ENCODE results near the gene SLC7A6. TPM values are rescaled to one million over a fixed set of nuclear protein-coding genes. Genes with fewer than 3 reads are reported as not detected.
A peak's percentile ranks its signal among the peaks of the same experiment; 100 is the strongest.

SLC7A6 gene
- total RNA-seq, 1 experiment from 2014 or later, result 17.4 TPM

DNA sequence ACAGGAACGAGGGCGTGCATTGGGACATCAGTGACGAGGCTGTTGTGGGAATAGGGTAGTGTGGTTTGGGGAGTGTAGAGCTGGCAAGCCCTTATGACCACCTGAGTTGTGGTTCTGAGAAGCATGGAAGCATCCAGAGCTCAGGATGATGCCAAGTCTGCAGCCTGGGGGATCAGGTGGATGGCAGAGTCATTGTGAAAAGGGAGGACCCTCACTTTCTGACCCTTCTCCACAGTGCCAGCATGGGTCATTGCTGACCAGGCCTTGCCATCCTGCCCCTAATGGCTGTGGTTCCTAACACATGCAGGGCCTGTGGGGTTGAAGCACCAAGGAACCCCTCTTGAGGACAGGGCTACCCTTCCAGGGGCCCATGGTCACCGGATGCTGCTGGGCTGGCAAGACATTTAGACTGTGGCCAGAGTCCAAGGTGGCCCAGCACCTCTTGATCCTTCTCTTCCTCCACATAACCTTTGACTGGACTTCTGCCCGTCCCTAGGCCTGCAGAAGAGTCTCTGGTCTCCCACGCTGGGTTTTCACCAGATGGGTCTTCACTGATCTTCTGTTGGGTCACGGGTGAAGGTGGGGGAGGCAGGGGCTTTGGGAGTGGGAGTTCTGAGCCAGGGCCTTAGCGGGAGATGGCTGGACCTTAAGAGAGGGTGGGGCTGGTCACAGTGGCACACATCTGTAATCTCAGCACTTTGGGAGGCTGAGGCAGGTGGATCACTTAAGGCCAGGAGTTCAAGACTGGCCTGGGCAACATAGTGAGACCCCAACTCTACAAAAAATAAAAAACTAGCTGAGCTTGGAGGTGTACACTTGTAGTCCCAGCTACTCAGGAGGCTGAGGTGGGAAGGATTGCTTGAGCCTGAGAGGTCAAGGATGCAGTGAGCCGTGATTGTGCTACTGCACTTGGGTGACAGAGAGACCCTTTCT, 21.1 kb upstream of the SLC7A6 start:
- Histone ChIP-seq H3K36me3 (no peaks in the 10 kb centered on the region), H3K4me1 (no peaks in the 10 kb centered on the region), H3K27me3 (no peaks in the 10 kb centered on the region), H3K9me3 (replicated peaks) (no peaks in the 10 kb centered on the region), H3K27ac (no peak overlapping the region), H3K4me3 (no peak overlapping the region)
- no peak for DNase-seq

DNA sequence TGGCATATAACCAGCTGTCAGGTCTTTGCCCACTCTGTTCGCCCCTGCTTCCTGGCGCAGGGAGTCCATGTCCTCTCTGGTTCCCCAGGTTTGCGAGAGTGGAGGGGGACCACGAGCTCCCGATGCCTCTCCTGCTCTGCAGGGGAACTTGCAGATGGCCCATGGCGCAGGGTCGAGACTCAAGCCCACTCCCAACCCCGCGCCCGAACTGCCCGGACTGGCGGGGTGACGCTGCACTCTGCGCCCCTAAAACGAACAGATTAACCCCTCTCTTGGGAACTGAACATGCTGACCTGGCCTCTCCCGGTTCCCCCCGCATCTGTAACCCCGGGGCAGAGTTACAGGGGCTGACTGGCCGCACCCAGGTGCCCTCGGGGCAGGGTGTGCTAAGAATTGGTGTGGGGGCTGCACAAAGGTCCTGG, 19.8 kb upstream of the SLC7A6 start:
- no peaks in the 10 kb centered on the region for H3K9me3 ChIP-seq (replicated peaks)
- no peaks in the 10 kb centered on the region for H3K27me3 ChIP-seq
- H3K4me3 ChIP-seq, result peak overlapping the region; percentile 71
- no peak for DNase-seq
- no peaks in the 10 kb centered on the region for H3K36me3 ChIP-seq
- H3K4me1 ChIP-seq, result no peaks in the 10 kb centered on the region
- no peak overlapping the region for H3K27ac ChIP-seq

- H3K36me3 ChIP-seq, result no peaks in the 10 kb centered on the region
- H3K4me3 ChIP-seq, result peak within 1 kb of the TSS; percentile 71
- H3K27me3 ChIP-seq, result no peaks in the 10 kb centered on the region
- no peaks in the 10 kb centered on the region for H3K9me3 ChIP-seq (replicated peaks)
- H3K4me1 ChIP-seq, result no peaks in the 10 kb centered on the region
- DNase-seq, result peak; percentile 87 to 91
- 0 out of 2 replicates have a peak within 1 kb of the TSS, but pooled peaks have one; percentile 3 for H3K27ac ChIP-seq
Observed at GRCh38 chr16:68244903-68245853, 19.1 kb upstream of the SLC7A6 start, which contains the start of gene PLA2G15. Gene PLA2G15 (plus strand): TSS chr16:68245373. CDS start chr16:68245427, 54 bp downstream.

GRCh38 chr16:68246121-68246520, 18.2 kb upstream of the SLC7A6 start:
- Histone ChIP-seq H3K27me3 (no peaks in the 10 kb centered on the region), H3K36me3 (no peaks in the 10 kb centered on the region)
- DNase-seq, result no peak

DNA sequence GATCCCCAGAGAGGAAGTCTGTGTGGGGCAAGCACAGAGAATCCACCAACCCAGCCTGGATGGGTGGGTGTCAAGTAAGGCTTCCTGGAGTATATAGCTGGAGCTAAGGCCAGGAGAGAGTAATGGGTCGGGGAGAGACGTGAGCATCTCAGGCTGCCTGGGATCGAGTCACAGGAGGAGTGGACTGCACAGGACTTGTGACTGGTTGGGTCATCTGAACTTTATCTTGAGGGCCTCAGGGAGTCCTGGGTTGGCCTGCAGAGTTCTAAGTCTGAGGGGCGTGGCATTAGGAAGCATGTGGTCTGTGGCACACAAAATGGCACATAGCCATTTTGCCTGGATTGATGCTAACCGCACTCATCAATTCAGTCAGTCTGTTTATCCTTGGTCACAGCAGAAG, 17.7 kb upstream of the SLC7A6 start:
- no peak for DNase-seq
- no peaks in the 10 kb centered on the region for H3K9me3 ChIP-seq (replicated peaks)
- H3K4me3 ChIP-seq, result no peak overlapping the region
- H3K4me1 ChIP-seq, result no peaks in the 10 kb centered on the region
- H3K27ac ChIP-seq, result no peak overlapping the region
- no peaks in the 10 kb centered on the region for H3K27me3 ChIP-seq
- no peaks in the 10 kb centered on the region for H3K36me3 ChIP-seq

More at GRCh38 chr16:68246121-68246520, 18.2 kb upstream of the SLC7A6 start:
- H3K27ac ChIP-seq, result no peak overlapping the region
- no peak overlapping the region; the same call in 1 of the 2 replicates for H3K4me3 ChIP-seq
- H3K4me1 ChIP-seq, result no peaks in the 10 kb centered on the region
- no peaks in the 10 kb centered on the region for H3K9me3 ChIP-seq (replicated peaks)

GRCh38 chr16:68247400-68247799, 16.9 kb upstream of the SLC7A6 start:
- Histone ChIP-seq H3K27me3 (no peaks in the 10 kb centered on the region), H3K4me3 (no peak overlapping the region), H3K36me3 (no peaks in the 10 kb centered on the region), H3K4me1 (no peaks in the 10 kb centered on the region), H3K9me3 (replicated peaks) (no peaks in the 10 kb centered on the region), H3K27ac (no peak overlapping the region)
- DNase-seq, result no peak

DNA sequence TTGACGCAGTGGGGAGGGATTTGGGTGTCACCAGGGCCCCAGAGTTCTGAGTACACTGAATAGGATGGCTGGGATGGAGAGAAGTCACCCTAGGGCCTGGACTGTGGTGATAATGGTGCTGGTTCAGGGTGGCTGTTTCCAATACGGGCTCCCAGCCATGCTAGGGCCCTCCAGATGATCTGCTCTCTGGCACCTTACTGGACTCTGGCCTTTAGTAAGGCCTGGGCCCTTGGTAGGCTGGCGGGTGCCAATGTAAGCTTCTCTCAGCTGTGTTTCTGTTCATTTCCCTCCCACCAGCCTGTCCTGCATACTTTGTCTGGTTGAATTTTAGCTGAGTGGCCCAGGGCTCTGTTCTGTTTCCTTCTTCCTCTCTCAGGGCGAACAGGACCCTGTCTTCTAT, 16.4 kb upstream of the SLC7A6 start:
- Histone ChIP-seq H3K27me3 (no peaks in the 10 kb centered on the region), H3K9me3 (replicated peaks) (no peaks in the 10 kb centered on the region), H3K4me1 (no peaks in the 10 kb centered on the region), H3K27ac (no peak overlapping the region), H3K4me3 (no peak overlapping the region), H3K36me3 (no peaks in the 10 kb centered on the region)
- no peak for DNase-seq

GRCh38 chr16:68249371-68249770, 15.0 kb upstream of the SLC7A6 start:
- no peak overlapping the region for H3K27ac ChIP-seq
- H3K36me3 ChIP-seq, result no peaks in the 10 kb centered on the region
- DNase-seq, result no peak
- no peak overlapping the region for H3K4me3 ChIP-seq
- H3K9me3 ChIP-seq (replicated peaks), result no peaks in the 10 kb centered on the region
- H3K4me1 ChIP-seq, result no peaks in the 10 kb centered on the region
- H3K27me3 ChIP-seq, result no peaks in the 10 kb centered on the region

DNA sequence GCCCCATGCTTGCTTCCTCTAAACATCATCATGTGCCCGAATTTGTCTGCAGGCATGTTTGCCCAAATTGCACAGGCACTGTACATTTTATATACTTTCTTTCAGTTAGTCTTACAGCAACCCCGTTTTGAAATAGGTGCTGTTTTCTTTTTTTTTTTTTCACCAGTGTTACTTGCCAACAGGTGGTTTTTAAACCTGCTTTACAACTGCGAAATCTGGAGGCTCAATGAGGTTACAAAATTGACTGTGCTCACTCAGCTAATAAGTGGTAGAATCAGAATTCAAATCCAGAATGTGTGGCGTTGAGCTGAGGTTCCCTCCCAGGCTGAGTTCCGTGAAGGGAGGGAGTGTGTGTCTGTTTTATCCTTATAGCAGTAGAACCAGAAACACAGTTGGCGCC, 13.4 kb upstream of the SLC7A6 start:
- H3K36me3 ChIP-seq, result no peaks in the 10 kb centered on the region
- no peak overlapping the region for H3K4me3 ChIP-seq
- H3K9me3 ChIP-seq (replicated peaks), result no peaks in the 10 kb centered on the region
- H3K27me3 ChIP-seq, result no peaks in the 10 kb centered on the region
- no peak overlapping the region for H3K27ac ChIP-seq
- DNase-seq, result no peak
- no peaks in the 10 kb centered on the region for H3K4me1 ChIP-seq

- DNase-seq, result no peak
- Histone ChIP-seq H3K4me1 (no peaks in the 10 kb centered on the region), H3K9me3 (replicated peaks) (no peaks in the 10 kb centered on the region), H3K4me3 (no peak overlapping the region), H3K27ac (no peak overlapping the region), H3K36me3 (no peaks in the 10 kb centered on the region), H3K27me3 (no peaks in the 10 kb centered on the region)
Observed at GRCh38 chr16:68251832-68252231, 12.5 kb upstream of the SLC7A6 start.

- Histone ChIP-seq H3K27ac (no peak overlapping the region), H3K36me3 (no peaks in the 10 kb centered on the region), H3K27me3 (no peaks in the 10 kb centered on the region), H3K9me3 (replicated peaks) (no peaks in the 10 kb centered on the region), H3K4me3 (no peak overlapping the region), H3K4me1 (no peaks in the 10 kb centered on the region)
- DNase-seq, result no peak
Observed at GRCh38 chr16:68252383-68252782, 11.9 kb upstream of the SLC7A6 start.

DNA sequence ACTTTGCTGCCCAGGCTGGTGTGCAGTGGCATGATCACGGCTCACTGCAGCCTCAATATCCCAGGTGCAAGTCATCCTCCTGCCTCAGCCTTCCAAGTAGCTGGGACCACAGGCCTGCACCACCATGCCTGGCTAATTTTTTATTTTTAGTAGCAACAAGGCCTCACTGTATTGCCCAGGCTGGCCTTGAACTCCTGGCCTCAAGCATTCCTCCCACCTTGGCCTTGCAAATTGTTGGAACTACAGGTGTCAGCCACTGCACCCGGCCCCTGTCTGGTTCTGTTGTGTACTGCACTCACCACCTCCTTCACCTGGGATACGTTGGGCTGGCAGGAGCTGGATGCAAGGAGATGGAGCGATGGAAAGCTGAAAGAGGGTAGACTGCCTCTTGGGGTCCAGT, 10.6 kb upstream of the SLC7A6 start:
- Histone ChIP-seq H3K4me3 (no peak overlapping the region), H3K9me3 (replicated peaks) (no peaks in the 10 kb centered on the region), H3K27ac (no peak overlapping the region), H3K27me3 (no peaks in the 10 kb centered on the region), H3K4me1 (no peaks in the 10 kb centered on the region), H3K36me3 (no peaks in the 10 kb centered on the region)
- DNase-seq, result no peak

GRCh38 chr16:68255712-68256111, 8.6 kb upstream of the SLC7A6 start:
- Histone ChIP-seq H3K4me3 (no peak overlapping the region), H3K27ac (no peak overlapping the region), H3K36me3 (no peaks in the 10 kb centered on the region), H3K4me1 (no peaks in the 10 kb centered on the region), H3K27me3 (no peaks in the 10 kb centered on the region), H3K9me3 (replicated peaks) (no peaks in the 10 kb centered on the region)
- DNase-seq, result no peak

- Histone ChIP-seq H3K4me3 (no peak overlapping the region), H3K27ac (no peak overlapping the region), H3K4me1 (no peaks in the 10 kb centered on the region), H3K27me3 (no peaks in the 10 kb centered on the region), H3K36me3 (no peaks in the 10 kb centered on the region), H3K9me3 (replicated peaks) (no peaks in the 10 kb centered on the region)
- DNase-seq, result peak; percentile 46 to 58
Observed at GRCh38 chr16:68257251-68257905, 6.9 kb upstream of the SLC7A6 start.

All from SJCRH30 (cell line).